ENCODE measurements around the gene MASP2. TPM values are rescaled to one million over a fixed set of nuclear protein-coding genes. Genes with fewer than 3 reads are reported as not detected.
"Not testable (repeated sequence)": the region's sequence is repeated elsewhere in the genome, so short reads cannot be mapped to it uniquely, and the experiment has no call there.

Gene MASP2
- total and polyA plus RNA-seq, 4 experiments from 2014 or later, result 0.07 TPM; not detected in 3

- DNase-seq, result peak; percentile 83 to 85 (median 85)
- no peak overlapping the region for H3K4me3 Mint-ChIP-seq
- ChIA-PET POLR2A (ENCODE audit: partially characterized antibody) (interaction anchor here (0.7 to 2.2 kb wide), 7 partner anchors 8 to 681 kb away, joined by 3 to 19 read pairs (median 3); partner anchors contain the start of genes EXOSC10 and SRM), CTCF (ENCODE audit: partially characterized antibody) (interaction anchor here (0.6 to 4.6 kb wide), 75 partner anchors 9 to 700 kb away, joined by 3 to 129 read pairs (median 4); partner anchors contain the start of genes EXOSC10, FBXO6, MASP2 and MTOR)
- H3K36me3 Mint-ChIP-seq, result no peaks in the 10 kb centered on the region
- H3K9me3 Mint-ChIP-seq, result no peaks in the 10 kb centered on the region
- H3K4me1 Mint-ChIP-seq, result peaks cover 5 to 7% (median 6%) of the 10 kb centered on the region in 4 donors
- intact Hi-C loops (cut with micrococcal nuclease), result loop anchor here (1.0 to 10.0 kb wide), 4 partner anchors 23 to 682 kb away; partner anchors contain the start of gene SRM
- Histone ChIP-seq H3K9me3 (ENCODE audit: control insufficient read depth in 1 of 2, low read length in 2 of 2) (no peaks in the 10 kb centered on the region), H3K27me3 (ENCODE audit: insufficient read depth, low read length) (no peaks in the 10 kb centered on the region), H3K27ac (ENCODE audit: low read depth, low read length) (no peak overlapping the region), H3K36me3 (ENCODE audit: insufficient read depth, low read length) (no peaks in the 10 kb centered on the region), H3K4me3 (ENCODE audit: low read length in 2 of 2) (no peak overlapping the region), H3K4me1 (ENCODE audit: insufficient read depth, low read length) (peaks cover 7% of the 10 kb centered on the region)
- peaks cover 2 to 6% of the 10 kb centered on the region in 2 donors for H3K27me3 Mint-ChIP-seq
- H3K27ac Mint-ChIP-seq, result peak overlapping the region in 2 of 7 donors; percentile 23 to 47
Measured at GRCh38 chr1:11037740-11038182, 9.3 kb downstream of the MASP2 start.

DNA sequence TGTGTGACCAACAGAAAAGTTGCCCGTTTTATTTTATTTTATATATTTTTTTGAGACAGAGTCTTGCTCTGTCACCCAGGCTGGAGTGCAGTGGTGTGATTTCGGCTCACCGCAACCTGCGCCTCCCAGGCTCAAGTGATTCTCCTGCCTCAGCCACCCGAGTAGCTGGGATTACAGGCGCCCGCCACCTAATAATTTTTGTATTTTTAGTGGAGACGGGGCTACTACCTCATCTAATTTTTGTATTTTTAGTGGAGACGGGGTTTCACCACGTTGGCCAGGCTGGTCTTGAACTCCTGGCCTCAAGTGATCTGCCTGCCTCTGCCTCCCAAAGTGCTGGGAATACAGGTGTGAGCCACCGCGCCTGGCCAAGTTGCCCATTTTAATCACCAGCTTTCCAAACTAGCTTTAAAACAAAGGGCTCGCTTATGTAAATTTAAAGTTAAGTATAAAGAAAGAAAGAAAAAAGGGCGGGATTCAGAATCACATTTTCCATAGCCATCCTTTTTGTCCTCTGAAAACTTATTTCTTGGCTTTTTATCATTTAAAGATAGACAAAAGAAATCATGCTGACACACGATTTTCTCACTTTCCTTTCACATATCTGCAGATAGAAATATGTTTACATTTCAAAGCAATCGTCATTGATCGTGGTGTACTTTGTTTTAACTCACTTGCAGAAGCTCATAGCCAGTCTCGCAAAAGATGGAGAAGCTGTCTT lies 9.9 kb downstream of the MASP2 start:
- H3K27ac Mint-ChIP-seq, result peak overlapping the region in 2 of 7 donors; percentile 23 to 47
- H3K4me3 ChIP-seq (ENCODE audit: low read length in 2 of 2); H3K9me3 Mint-ChIP-seq; H3K27ac ChIP-seq (ENCODE audit: low read depth, low read length); H3K4me1 ChIP-seq (ENCODE audit: insufficient read depth, low read length); H3K4me1 Mint-ChIP-seq; H3K4me3 Mint-ChIP-seq; H3K36me3 Mint-ChIP-seq; H3K9me3 ChIP-seq (ENCODE audit: control insufficient read depth in 1 of 2, low read length in 2 of 2); H3K36me3 ChIP-seq (ENCODE audit: insufficient read depth, low read length); DNase-seq; H3K27me3 Mint-ChIP-seq; H3K27me3 ChIP-seq (ENCODE audit: insufficient read depth, low read length): not testable (repeated sequence)
- CTCF ChIA-PET (ENCODE audit: partially characterized antibody), result interaction anchor here (0.7 to 4.6 kb wide), 64 partner anchors 8 to 701 kb away, joined by 3 to 129 read pairs (median 6); partner anchors contain the start of genes EXOSC10, FBXO6, MASP2 and MTOR
- intact Hi-C loops (cut with micrococcal nuclease), result loop anchor here (1.0 to 10.0 kb wide), 4 partner anchors 23 to 682 kb away; partner anchors contain the start of gene SRM
- POLR2A ChIA-PET (ENCODE audit: partially characterized antibody), result interaction anchor here (1.0 to 2.2 kb wide), 5 partner anchors 9 to 613 kb away, joined by 3 to 19 read pairs (median 3); partner anchors contain the start of gene SRM

DNA sequence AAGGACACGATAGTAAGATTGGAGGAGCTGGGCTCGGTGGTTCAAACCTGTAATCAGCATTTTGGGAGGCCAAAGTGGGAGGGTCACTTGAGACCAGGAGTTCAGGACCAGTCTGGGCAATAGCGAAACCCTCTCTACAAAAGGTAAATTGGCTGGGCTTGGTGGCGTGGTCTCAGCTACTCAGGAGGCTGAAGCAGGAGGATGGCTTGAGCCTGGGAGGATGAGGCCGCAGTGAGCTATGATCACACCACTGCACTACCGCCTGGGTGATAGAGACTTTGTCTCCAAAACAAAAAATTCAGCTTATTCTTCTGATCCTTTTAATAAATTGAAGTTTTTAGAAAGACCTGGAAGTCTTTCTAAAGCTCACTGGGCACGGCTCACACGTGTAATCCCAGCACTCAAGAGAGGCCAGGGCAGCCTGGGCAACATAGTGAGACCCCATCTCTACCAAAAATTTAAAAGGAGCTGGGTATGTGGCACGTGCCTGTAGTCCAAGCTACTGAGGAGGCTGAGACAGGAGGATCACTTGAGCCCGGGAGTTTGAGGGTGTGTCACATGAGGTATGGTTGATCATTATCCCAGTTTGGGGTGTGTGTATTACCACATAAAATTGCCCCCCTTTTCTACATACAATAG lies 15.3 kb downstream of the MASP2 start:
- H3K36me3 ChIP-seq (ENCODE audit: insufficient read depth, low read length), result no peaks in the 10 kb centered on the region
- Mint-ChIP-seq H3K36me3 (peaks cover 6 to 20% of the 10 kb centered on the region in 2 donors), H3K27me3 (peaks cover 0 to 2% of the 10 kb centered on the region in 2 donors), H3K4me1 (peaks cover 0 to 3% (median 3%) of the 10 kb centered on the region in 4 donors), H3K27ac (no peak overlapping the region), H3K4me3 (peak overlapping the region in 1 of 8 donors; percentile 10), H3K9me3 (no peaks in the 10 kb centered on the region)
- DNase-seq, result no peak
- CTCF ChIA-PET (ENCODE audit: partially characterized antibody), result interaction anchor here (1.0 kb wide), 1 partner anchor 615 kb away, joined by 4 read pairs; no protein-coding TSS in a partner anchor
- H3K4me1 ChIP-seq (ENCODE audit: insufficient read depth, low read length), result no peaks in the 10 kb centered on the region
- H3K4me3 ChIP-seq (ENCODE audit: low read length in 2 of 2), result no peak overlapping the region
- H3K27ac ChIP-seq (ENCODE audit: low read depth, low read length), result no peak overlapping the region
- intact Hi-C loops (cut with micrococcal nuclease), result loop anchor here (10.0 kb wide), 1 partner anchor 173 kb away; no protein-coding TSS in a partner anchor
- no peaks in the 10 kb centered on the region for H3K27me3 ChIP-seq (ENCODE audit: insufficient read depth, low read length)
- no peaks in the 10 kb centered on the region for H3K9me3 ChIP-seq (ENCODE audit: control insufficient read depth in 1 of 2, low read length in 2 of 2)
- POLR2A ChIA-PET (ENCODE audit: partially characterized antibody), result interaction anchor here (1.4 kb wide), 1 partner anchor 618 kb away, joined by 3 read pairs; no protein-coding TSS in a partner anchor

GRCh38 chr1:11030865-11031264 lies 16.2 kb downstream of the MASP2 start:
- Mint-ChIP-seq H3K27ac (no peak overlapping the region), H3K4me1 (peaks cover 0 to 4% (median 3%) of the 10 kb centered on the region in 4 donors), H3K9me3 (no peaks in the 10 kb centered on the region), H3K4me3 (no peak overlapping the region), H3K36me3 (peaks cover 11 to 28% of the 10 kb centered on the region in 2 donors), H3K27me3 (peaks cover 0 to 2% of the 10 kb centered on the region in 2 donors)
- H3K27me3 ChIP-seq (ENCODE audit: insufficient read depth, low read length), result no peaks in the 10 kb centered on the region
- H3K36me3 ChIP-seq (ENCODE audit: insufficient read depth, low read length), result peaks cover 1% of the 10 kb centered on the region
- H3K9me3 ChIP-seq (ENCODE audit: control insufficient read depth in 1 of 2, low read length in 2 of 2), result no peaks in the 10 kb centered on the region
- DNase-seq, result no peak
- CTCF ChIA-PET (ENCODE audit: partially characterized antibody), result no interaction called here
- POLR2A ChIA-PET (ENCODE audit: partially characterized antibody), result no interaction called here
- no peak overlapping the region for H3K4me3 ChIP-seq (ENCODE audit: low read length in 2 of 2)
- intact Hi-C loops (cut with micrococcal nuclease), result loop anchor here (10.0 kb wide), 1 partner anchor 174 kb away; no protein-coding TSS in a partner anchor
- H3K27ac ChIP-seq (ENCODE audit: low read depth, low read length), result no peak overlapping the region
- no peaks in the 10 kb centered on the region for H3K4me1 ChIP-seq (ENCODE audit: insufficient read depth, low read length)

DNA sequence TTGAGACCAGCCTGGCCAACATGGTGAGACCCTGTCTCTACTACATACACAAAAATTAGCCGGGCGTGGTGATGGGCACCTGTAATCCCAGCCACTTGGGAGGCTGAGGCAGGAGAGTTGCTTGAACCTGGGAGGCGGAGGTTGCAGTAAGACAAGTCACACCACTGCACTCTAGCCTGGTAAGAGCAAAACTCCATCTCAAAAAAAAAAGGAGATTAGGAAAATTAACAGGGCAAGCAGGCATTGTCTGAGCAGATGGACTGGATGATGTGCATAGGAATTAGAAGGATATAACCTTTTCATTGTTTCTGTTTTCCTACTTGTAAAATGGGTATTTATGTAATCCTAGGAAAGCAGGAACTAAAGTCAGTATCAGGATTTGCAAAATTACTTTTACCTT lies 19.0 kb downstream of the MASP2 start:
- H3K27ac ChIP-seq (ENCODE audit: low read depth, low read length), result no peak overlapping the region
- no peaks in the 10 kb centered on the region for H3K9me3 ChIP-seq (ENCODE audit: control insufficient read depth in 1 of 2, low read length in 2 of 2)
- Mint-ChIP-seq H3K27me3 (no peaks in the 10 kb centered on the region), H3K36me3 (peaks cover 29 to 55% of the 10 kb centered on the region in 2 donors), H3K4me1 (peaks cover 9 to 21% (median 14%) of the 10 kb centered on the region in 4 donors), H3K4me3 (no peak overlapping the region), H3K27ac (no peak overlapping the region), H3K9me3 (no peaks in the 10 kb centered on the region)
- H3K27me3 ChIP-seq (ENCODE audit: insufficient read depth, low read length), result no peaks in the 10 kb centered on the region
- no peak for DNase-seq
- H3K4me3 ChIP-seq (ENCODE audit: low read length in 2 of 2), result no peak overlapping the region
- H3K36me3 ChIP-seq (ENCODE audit: insufficient read depth, low read length), result peaks cover 23% of the 10 kb centered on the region
- ChIA-PET CTCF (ENCODE audit: partially characterized antibody) (interaction anchor here (1.6 kb wide), 1 partner anchor 9 kb away, joined by 8 read pairs; no protein-coding TSS in a partner anchor), POLR2A (ENCODE audit: partially characterized antibody) (interaction anchor here (1.5 kb wide), 1 partner anchor 16 kb away, joined by 4 read pairs; the partner anchor contains the start of gene TARDBP)
- no peaks in the 10 kb centered on the region for H3K4me1 ChIP-seq (ENCODE audit: insufficient read depth, low read length)
- intact Hi-C loops (cut with micrococcal nuclease), result no loop called here

GRCh38 chr1:11027316-11027715 lies 19.7 kb downstream of the MASP2 start:
- Mint-ChIP-seq H3K27ac (no peak overlapping the region), H3K4me3 (no peak overlapping the region), H3K9me3 (no peaks in the 10 kb centered on the region), H3K27me3 (no peaks in the 10 kb centered on the region), H3K4me1 (peaks cover 14 to 23% (median 16%) of the 10 kb centered on the region in 4 donors), H3K36me3 (peaks cover 36 to 62% of the 10 kb centered on the region in 2 donors)
- Histone ChIP-seq H3K36me3 (ENCODE audit: insufficient read depth, low read length) (peaks cover 25% of the 10 kb centered on the region), H3K4me1 (ENCODE audit: insufficient read depth, low read length) (no peaks in the 10 kb centered on the region), H3K27ac (ENCODE audit: low read depth, low read length) (no peak overlapping the region), H3K9me3 (ENCODE audit: control insufficient read depth in 1 of 2, low read length in 2 of 2) (no peaks in the 10 kb centered on the region), H3K4me3 (ENCODE audit: low read length in 2 of 2) (no peak overlapping the region), H3K27me3 (ENCODE audit: insufficient read depth, low read length) (no peaks in the 10 kb centered on the region)
- CTCF ChIA-PET (ENCODE audit: partially characterized antibody), result interaction anchor here (1.1 to 1.6 kb wide), 2 partner anchors 8 to 10 kb away, joined by 3 to 8 read pairs; no protein-coding TSS in a partner anchor
- no peak for DNase-seq
- POLR2A ChIA-PET (ENCODE audit: partially characterized antibody), result interaction anchor here (0.6 to 1.5 kb wide), 3 partner anchors 15 to 37 kb away, joined by 3 to 4 read pairs (median 3); partner anchors contain the start of gene TARDBP
- intact Hi-C loops (cut with micrococcal nuclease), result no loop called here

All from CD4-positive, alpha-beta memory T cell (primary cell).